HEK293T (cell line): ENCODE measurements around the gene OLIG1.

Experiments
- ARNT ChIP-seq: fragments of 450-650 bp; IDR thresholded peaks from 2 replicates; pipeline ENCODE4 v1.6.1; 2017; ENCODE audit warnings: mild to moderate bottlenecking
- BHLHE40 ChIP-seq: fragments of 450-650 bp; IDR thresholded peaks from 2 replicates; pipeline ENCODE4 v1.6.1; 2016; ENCODE audit warnings: mild to moderate bottlenecking, moderate library complexity, borderline replicate concordance
- FOXA1 ChIP-seq: fragments of 450-650 bp; IDR thresholded peaks from 2 replicates; pipeline ENCODE4 v1.6.1; 2016; ENCODE audit warnings: mild to moderate bottlenecking
- FOXK2 ChIP-seq: fragments of 450-650 bp; IDR thresholded peaks from 2 replicates; pipeline ENCODE4 v1.6.1; 2016; ENCODE audit warnings: mild to moderate bottlenecking
- FOXM1 ChIP-seq: fragments of 450-650 bp; IDR thresholded peaks from 2 replicates; pipeline ENCODE4 v1.6.1; 2017; ENCODE audit warnings: mild to moderate bottlenecking, borderline replicate concordance
- HDGF ChIP-seq: fragments of 450-650 bp; IDR thresholded peaks from 2 replicates; pipeline ENCODE4 v1.6.1; 2017; ENCODE audit warnings: antibody characterized with exemption, borderline replicate concordance
- LEF1 ChIP-seq: fragments of 450-650 bp; IDR thresholded peaks from 2 replicates; pipeline ENCODE4 v1.6.1; 2017; ENCODE audit warnings: mild to moderate bottlenecking, borderline replicate concordance
- NFRKB ChIP-seq: fragments of 450-650 bp; IDR thresholded peaks from 2 replicates; pipeline ENCODE4 v1.6.1; 2016; ENCODE audit warnings: mild to moderate bottlenecking, moderate library complexity
- SP1 ChIP-seq: fragments of 450-650 bp; IDR thresholded peaks from 2 replicates; pipeline ENCODE4 v1.6.1; 2017
- TARDBP ChIP-seq: fragments of 450-650 bp; IDR thresholded peaks from 2 replicates; pipeline ENCODE4 v1.6.1; 2016
- ZNF384 ChIP-seq: fragments of 450-650 bp; IDR thresholded peaks from 2 replicates; pipeline ENCODE4 v1.6.1; 2016
- TF ChIP-seq, protein P1 (sequence below): fragments of 450-650 bp; IDR thresholded peaks from 2 replicates; pipeline ENCODE4 v1.6.1; 2016

DNA sequence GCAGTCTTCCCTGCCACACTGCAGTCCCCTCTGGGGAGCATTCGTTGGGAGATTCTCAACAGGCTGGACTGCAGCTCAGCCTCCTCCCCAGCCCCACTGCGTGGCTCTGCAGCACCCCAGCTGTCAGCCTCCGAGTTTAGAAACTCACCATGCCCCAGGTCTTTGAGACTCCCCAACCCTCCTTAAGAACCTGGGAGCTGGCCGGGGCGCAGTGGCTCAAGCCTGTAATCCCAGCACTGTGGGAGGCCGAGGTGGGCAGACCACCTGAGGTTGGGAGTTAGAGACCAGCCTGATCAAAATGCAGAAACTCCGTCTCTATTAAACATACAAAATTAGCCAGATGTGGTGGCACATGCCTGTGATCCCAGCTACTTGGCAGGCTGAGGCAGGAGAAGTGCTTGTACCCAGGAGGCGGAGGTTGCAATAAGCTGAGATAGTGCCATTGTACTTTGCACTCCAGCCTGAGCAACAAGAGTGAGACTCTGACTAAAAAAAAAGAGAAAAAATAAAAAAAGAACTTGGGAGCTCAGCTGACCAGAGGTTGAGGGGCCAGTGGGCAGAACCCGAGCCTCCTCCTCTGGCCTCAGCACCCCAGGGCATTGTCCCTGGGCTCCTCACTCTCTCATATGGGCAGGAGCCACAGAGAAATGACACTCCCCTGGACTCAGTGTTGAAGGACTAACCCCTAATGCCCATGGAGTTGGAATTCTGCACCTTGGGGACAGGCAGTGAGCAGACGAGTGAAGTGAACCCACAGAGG, 38.6 kb upstream of the OLIG1 start:
- TF ChIP-seq NFRKB: no peak
- no peak for TF ChIP-seq FOXK2
- no peak for TF ChIP-seq SP1
- TF ChIP-seq FOXA1: no peak
- TF ChIP-seq ARNT: no peak
- TF ChIP-seq LEF1: no peak
- TF ChIP-seq, protein P1, sequence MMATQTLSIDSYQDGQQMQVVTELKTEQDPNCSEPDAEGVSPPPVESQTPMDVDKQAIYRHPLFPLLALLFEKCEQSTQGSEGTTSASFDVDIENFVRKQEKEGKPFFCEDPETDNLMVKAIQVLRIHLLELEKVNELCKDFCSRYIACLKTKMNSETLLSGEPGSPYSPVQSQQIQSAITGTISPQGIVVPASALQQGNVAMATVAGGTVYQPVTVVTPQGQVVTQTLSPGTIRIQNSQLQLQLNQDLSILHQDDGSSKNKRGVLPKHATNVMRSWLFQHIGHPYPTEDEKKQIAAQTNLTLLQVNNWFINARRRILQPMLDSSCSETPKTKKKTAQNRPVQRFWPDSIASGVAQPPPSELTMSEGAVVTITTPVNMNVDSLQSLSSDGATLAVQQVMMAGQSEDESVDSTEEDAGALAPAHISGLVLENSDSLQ: no peak
- TF ChIP-seq HDGF: no peak
- TF ChIP-seq TARDBP: no peak
- no peak for TF ChIP-seq FOXM1
- no peak for TF ChIP-seq BHLHE40
- TF ChIP-seq ZNF384: no peak
